Parathyroid adenoma (tissue), 2 donors: ENCODE results near the gene SLC8B1.
A peak's percentile ranks its signal among the peaks of the same experiment; 100 is the strongest.

Source experiments
- H2AFZ ChIP-seq: fragments of 300-600 bp; sonication (generic); one replicate; pipeline ENCODE4 v1.7.0; 2017; ENCODE audit warnings: antibody characterized with exemption, mild to moderate bottlenecking
- H3K27ac ChIP-seq: fragments of 300-600 bp; sonication (generic); one replicate; pipeline ENCODE4 v1.7.0; 2017
- H3K27me3 ChIP-seq: fragments of 300-600 bp; sonication (generic); one replicate; pipeline ENCODE4 v1.7.0; 2017; ENCODE audit warnings: low read length; ENCODE audit not compliant: control insufficient read depth, insufficient read depth
- H3K36me3 ChIP-seq: fragments of 300-600 bp; sonication (generic); one replicate; pipeline ENCODE4 v1.7.0; 2017; ENCODE audit warnings: low read length; ENCODE audit not compliant: control insufficient read depth, insufficient read depth
- H3K4me1 ChIP-seq: fragments of 300-600 bp; sonication (generic); one replicate; pipeline ENCODE4 v1.7.0; 2017; ENCODE audit warnings: control low read depth
- H3K4me2 ChIP-seq: fragments of 300-600 bp; sonication (generic); one replicate; pipeline ENCODE4 v1.7.0; 2017; ENCODE audit warnings: low read length
- H3K4me3 ChIP-seq: fragments of 300-600 bp; sonication (generic); one replicate; pipeline ENCODE4 v1.7.0; 2017; ENCODE audit warnings: low read depth, low read length
- H3K79me2 ChIP-seq: fragments of 300-600 bp; sonication (generic); one replicate; pipeline ENCODE4 v1.7.0; 2017; ENCODE audit warnings: control low read depth
- H3K9ac ChIP-seq: fragments of 300-600 bp; sonication (generic); one replicate; pipeline ENCODE4 v1.7.0; 2017; ENCODE audit warnings: mild to moderate bottlenecking
- H3K9me3 ChIP-seq: fragments of 300-600 bp; sonication (generic); one replicate; pipeline ENCODE4 v1.7.0; 2017; ENCODE audit warnings: low read length; ENCODE audit not compliant: control insufficient read depth
- TF ChIP-seq, protein P1 (sequence below): fragments of 300-600 bp; sonication (generic); IDR thresholded peaks from one replicate; pipeline ENCODE4 v1.7.0; 2017; ENCODE audit warnings: antibody characterized with exemption, mild to moderate bottlenecking
- donor health status: primary hyperparathyroidism.

SLC8B1 gene

DNA sequence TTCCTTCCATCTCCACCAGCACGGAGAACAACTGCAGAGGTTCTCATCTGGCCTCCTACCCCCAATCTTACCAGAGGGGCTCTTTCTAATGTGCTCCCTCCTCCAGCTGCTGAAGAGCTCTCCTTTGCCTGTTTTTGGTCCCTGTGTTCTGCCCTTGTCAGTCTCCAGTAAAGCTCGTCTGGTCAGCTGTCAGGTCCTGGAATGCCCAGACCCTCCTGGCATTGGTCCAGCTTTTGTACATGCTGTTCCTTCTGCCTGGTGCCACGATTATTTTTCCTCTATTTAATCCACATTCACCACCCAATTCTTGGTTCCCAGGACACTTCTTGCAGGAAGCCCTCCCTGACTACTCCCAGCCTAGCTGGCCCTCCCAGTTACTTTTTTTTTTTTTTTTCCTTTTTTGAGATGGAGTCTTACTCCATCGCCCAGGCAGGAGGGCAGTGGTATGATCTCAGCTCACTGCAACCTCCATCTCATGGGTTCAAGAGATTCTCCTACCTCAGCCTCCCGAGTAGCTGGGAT, 6.5 kb downstream of the SLC8B1 start:
- Histone ChIP-seq H3K4me1 (no peaks in the 10 kb centered on the region), H3K27me3 (no peaks in the 10 kb centered on the region), H3K79me2 (no peaks in the 10 kb centered on the region), H3K4me2 (no peak overlapping the region), H3K4me3 (no peak overlapping the region), H3K9me3 (no peaks in the 10 kb centered on the region), H2AFZ (no peak overlapping the region), H3K36me3 (no peaks in the 10 kb centered on the region), H3K9ac (no peak overlapping the region), H3K27ac (no peak overlapping the region)
- TF ChIP-seq, protein P1, sequence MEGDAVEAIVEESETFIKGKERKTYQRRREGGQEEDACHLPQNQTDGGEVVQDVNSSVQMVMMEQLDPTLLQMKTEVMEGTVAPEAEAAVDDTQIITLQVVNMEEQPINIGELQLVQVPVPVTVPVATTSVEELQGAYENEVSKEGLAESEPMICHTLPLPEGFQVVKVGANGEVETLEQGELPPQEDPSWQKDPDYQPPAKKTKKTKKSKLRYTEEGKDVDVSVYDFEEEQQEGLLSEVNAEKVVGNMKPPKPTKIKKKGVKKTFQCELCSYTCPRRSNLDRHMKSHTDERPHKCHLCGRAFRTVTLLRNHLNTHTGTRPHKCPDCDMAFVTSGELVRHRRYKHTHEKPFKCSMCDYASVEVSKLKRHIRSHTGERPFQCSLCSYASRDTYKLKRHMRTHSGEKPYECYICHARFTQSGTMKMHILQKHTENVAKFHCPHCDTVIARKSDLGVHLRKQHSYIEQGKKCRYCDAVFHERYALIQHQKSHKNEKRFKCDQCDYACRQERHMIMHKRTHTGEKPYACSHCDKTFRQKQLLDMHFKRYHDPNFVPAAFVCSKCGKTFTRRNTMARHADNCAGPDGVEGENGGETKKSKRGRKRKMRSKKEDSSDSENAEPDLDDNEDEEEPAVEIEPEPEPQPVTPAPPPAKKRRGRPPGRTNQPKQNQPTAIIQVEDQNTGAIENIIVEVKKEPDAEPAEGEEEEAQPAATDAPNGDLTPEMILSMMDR, result no peak

DNA sequence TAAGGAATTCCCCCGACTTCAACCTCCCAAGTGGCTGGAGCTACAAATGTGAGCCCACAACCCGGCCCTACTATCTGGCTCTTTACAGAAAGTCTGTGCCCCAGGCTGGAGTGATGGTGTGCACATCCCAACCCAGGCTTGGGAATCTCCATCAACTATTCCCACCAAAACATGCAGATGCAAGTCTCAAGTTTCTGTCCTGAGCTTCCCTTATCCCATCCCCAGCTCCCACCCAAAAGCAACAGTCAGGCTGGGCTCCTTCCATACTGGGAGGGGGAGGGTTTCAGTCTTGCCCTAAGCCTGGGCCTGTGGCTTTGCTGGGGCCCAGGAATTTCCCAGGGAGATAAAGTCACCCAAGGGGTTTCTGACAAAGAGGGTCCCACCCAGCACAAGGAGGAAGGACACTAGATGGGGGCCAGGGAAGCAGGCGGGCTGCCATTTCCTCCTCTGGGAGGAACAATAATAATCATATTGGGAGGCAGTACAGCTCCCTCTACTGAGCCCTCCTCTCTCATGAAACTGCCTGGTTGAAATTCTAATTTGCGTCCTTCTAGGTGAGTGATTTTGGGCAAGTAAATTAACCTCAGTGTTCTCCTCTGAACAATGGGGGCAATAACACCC, 8.0 kb downstream of the SLC8B1 start:
- TF ChIP-seq, protein P1, result no peak
- H3K4me1 ChIP-seq, result no peaks in the 10 kb centered on the region
- no peaks in the 10 kb centered on the region for H3K27me3 ChIP-seq
- H3K27ac ChIP-seq, result peak overlapping the region; percentile 29
- H3K4me2 ChIP-seq, result no peak overlapping the region
- H3K9ac ChIP-seq, result no peak overlapping the region
- no peak overlapping the region for H3K4me3 ChIP-seq
- no peak overlapping the region for H2AFZ ChIP-seq
- no peaks in the 10 kb centered on the region for H3K36me3 ChIP-seq
- no peaks in the 10 kb centered on the region for H3K9me3 ChIP-seq
- H3K79me2 ChIP-seq, result no peaks in the 10 kb centered on the region

DNA sequence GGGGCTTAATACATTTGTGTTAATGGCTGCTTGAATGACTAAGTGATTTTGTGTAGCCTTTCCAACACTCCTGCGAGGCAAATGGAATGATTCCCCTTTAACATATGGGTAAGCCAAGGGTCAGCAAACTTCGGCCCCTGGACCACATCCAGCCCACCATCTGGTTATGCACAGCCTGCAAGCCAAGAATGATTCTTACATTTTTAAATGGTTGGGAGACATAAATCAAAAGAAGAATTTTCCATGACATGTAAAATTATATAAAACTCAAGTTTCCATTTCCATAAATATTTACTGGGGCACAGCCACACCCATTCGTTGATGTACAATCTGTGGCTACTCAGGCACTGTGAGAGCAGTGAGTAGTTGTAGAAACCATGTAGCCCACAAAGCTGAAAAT, 9.0 kb downstream of the SLC8B1 start:
- TF ChIP-seq, protein P1, result no peak
- no peaks in the 10 kb centered on the region for H3K4me1 ChIP-seq
- no peaks in the 10 kb centered on the region for H3K36me3 ChIP-seq
- H2AFZ ChIP-seq, result no peak overlapping the region
- no peaks in the 10 kb centered on the region for H3K9me3 ChIP-seq
- no peaks in the 10 kb centered on the region for H3K79me2 ChIP-seq
- no peak overlapping the region for H3K4me2 ChIP-seq
- no peaks in the 10 kb centered on the region for H3K27me3 ChIP-seq
- no peak overlapping the region for H3K27ac ChIP-seq
- no peak overlapping the region for H3K4me3 ChIP-seq
- H3K9ac ChIP-seq, result no peak overlapping the region

DNA sequence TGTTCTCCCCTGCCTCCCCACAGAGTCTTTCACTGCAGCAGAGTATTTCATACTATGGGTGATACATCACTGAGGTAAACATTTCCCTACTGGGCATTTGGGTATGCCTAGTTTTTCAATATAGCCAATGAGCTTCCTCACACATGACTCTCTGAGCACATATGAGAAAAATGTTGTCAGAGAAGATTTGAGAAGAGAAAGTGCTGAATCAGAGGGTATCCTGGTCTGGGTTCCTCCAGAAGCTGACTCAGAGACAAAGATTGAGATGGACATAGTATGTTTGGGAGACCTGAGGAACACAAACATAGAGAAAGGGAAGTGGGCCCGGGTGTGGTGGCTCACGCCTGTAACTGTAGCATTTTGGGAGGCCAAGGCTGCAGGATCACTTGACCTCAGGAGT, 12.6 kb downstream of the SLC8B1 start:
- Histone ChIP-seq H3K27me3 (no peaks in the 10 kb centered on the region), H2AFZ (no peak overlapping the region), H3K4me1 (no peaks in the 10 kb centered on the region), H3K9me3 (no peaks in the 10 kb centered on the region), H3K4me2 (no peak overlapping the region), H3K9ac (no peak overlapping the region), H3K4me3 (no peak overlapping the region), H3K36me3 (no peaks in the 10 kb centered on the region), H3K79me2 (no peaks in the 10 kb centered on the region), H3K27ac (no peak overlapping the region)
- TF ChIP-seq, protein P1, result no peak

DNA sequence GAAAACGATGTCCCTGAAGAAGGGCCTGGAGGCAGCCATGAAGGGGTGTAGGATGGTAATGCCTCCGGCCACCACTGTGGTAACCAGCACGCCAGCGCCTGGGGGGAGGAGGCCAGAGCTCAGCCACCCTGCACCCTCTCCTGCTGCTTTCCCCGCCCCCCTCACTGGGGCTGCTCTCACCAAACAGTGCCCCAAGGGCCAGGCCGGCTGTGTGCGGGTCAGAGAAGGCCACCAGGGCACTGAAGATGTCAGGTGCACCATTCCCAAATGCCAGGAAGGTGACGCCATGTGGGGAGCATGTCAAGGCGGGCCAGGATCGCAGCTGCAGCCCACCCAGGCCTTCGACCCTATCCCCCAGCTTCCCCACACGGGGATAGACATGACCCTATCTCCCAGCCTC, 14.5 kb downstream of the SLC8B1 start:
- no peaks in the 10 kb centered on the region for H3K4me1 ChIP-seq
- H3K79me2 ChIP-seq, result no peaks in the 10 kb centered on the region
- H3K9me3 ChIP-seq, result no peaks in the 10 kb centered on the region
- H3K4me3 ChIP-seq, result no peak overlapping the region
- H3K4me2 ChIP-seq, result no peak overlapping the region
- no peaks in the 10 kb centered on the region for H3K27me3 ChIP-seq
- no peak overlapping the region for H2AFZ ChIP-seq
- H3K9ac ChIP-seq, result no peak overlapping the region
- no peaks in the 10 kb centered on the region for H3K36me3 ChIP-seq
- TF ChIP-seq, protein P1, result no peak
- no peak overlapping the region for H3K27ac ChIP-seq
